Suprapubic skin (tissue), 3 donors: ENCODE measurements around the gene ITGA2.

Source experiments
- CTCF ChIP-seq, 2 donors: fragments of 200-600 bp in 1 of 2; fragments of 450-650 bp in 1 of 2; sonication (generic) in 1 of 2; IDR thresholded peaks; one replicate each; pipeline ENCODE4 v1.5.1; 2016 to 2019; ENCODE audit warnings: antibody characterized with exemption in 2 of 2, mild to moderate bottlenecking in 1 of 2, moderate library complexity in 1 of 2
- POLR2A ChIP-seq, 2 donors: fragments of 450-650 bp; IDR thresholded peaks; one replicate each; pipeline ENCODE4 v1.6.1; 2017; ENCODE audit warnings: antibody characterized with exemption in 2 of 2, mild to moderate bottlenecking in 2 of 2, moderate library complexity in 2 of 2

GRCh38 chr5:52943808-52944207, 45.3 kb upstream of the ITGA2 start:
- no peak for TF ChIP-seq CTCF (IDR thresholded peaks at IDR 0.05)
- TF ChIP-seq POLR2A (IDR thresholded peaks at IDR 0.05), result no peak
